Measurements from ENCODE around the gene NTM.

Gene NTM

GRCh38 chr11:131626788-131627187, 256.4 kb downstream of the NTM start:
- Histone ChIP-seq H3K4me1 (ENCODE audit: insufficient read depth, low read length) (no peaks in the 10 kb centered on the region), H3K36me3 (ENCODE audit: insufficient read depth, low read length) (no peaks in the 10 kb centered on the region), H2AFZ (ENCODE audit: low read depth, low read length) (no peak overlapping the region), H3K4me3 (ENCODE audit: low read length) (no peak overlapping the region), H3K27me3 (ENCODE audit: insufficient read depth, low read length) (no peaks in the 10 kb centered on the region), H3K9me3 (ENCODE audit: low read length) (no peaks in the 10 kb centered on the region)

GRCh38 chr11:131628739-131629138, 258.3 kb downstream of the NTM start:
- Histone ChIP-seq H2AFZ (ENCODE audit: low read depth, low read length) (no peak overlapping the region), H3K4me3 (ENCODE audit: low read length) (no peak overlapping the region), H3K4me1 (ENCODE audit: insufficient read depth, low read length) (no peaks in the 10 kb centered on the region), H3K27me3 (ENCODE audit: insufficient read depth, low read length) (no peaks in the 10 kb centered on the region), H3K9me3 (ENCODE audit: low read length) (no peaks in the 10 kb centered on the region), H3K36me3 (ENCODE audit: insufficient read depth, low read length) (no peaks in the 10 kb centered on the region)

- H3K4me1 ChIP-seq (ENCODE audit: insufficient read depth, low read length) = no peaks in the 10 kb centered on the region
- H3K27me3 ChIP-seq (ENCODE audit: insufficient read depth, low read length) = no peaks in the 10 kb centered on the region
- no peaks in the 10 kb centered on the region for H3K36me3 ChIP-seq (ENCODE audit: insufficient read depth, low read length)
- no peak overlapping the region for H2AFZ ChIP-seq (ENCODE audit: low read depth, low read length)
- H3K4me3 ChIP-seq (ENCODE audit: low read length) = no peak overlapping the region
- no peaks in the 10 kb centered on the region for H3K9me3 ChIP-seq (ENCODE audit: low read length)
These were observed 259.6 kb downstream of the NTM start for GRCh38 chr11:131629925-131630540.

DNA sequence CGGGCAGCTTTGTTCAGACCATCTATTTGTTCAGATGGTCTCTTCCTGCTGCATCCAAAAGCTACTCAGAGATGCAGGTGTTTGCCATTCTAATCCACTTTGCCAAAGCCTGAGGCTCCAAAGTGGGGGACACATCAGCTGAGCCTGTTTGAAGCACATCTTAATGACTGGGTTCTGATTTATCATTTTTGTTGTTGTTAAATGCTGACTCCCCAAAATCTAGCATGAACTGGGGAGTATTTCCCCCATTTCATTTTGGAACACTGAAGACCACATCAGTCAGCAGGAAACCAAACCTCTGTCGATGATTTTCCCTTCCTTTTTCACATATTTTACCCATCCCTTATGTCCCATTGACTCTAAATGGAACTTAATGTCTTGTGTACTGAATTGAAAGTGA, 262.6 kb downstream of the NTM start:
- Histone ChIP-seq H3K4me3 (ENCODE audit: low read length) (no peak overlapping the region), H3K36me3 (ENCODE audit: insufficient read depth, low read length) (no peaks in the 10 kb centered on the region), H3K9me3 (ENCODE audit: low read length) (no peaks in the 10 kb centered on the region), H2AFZ (ENCODE audit: low read depth, low read length) (no peak overlapping the region), H3K4me1 (ENCODE audit: insufficient read depth, low read length) (no peaks in the 10 kb centered on the region), H3K27me3 (ENCODE audit: insufficient read depth, low read length) (no peaks in the 10 kb centered on the region)

DNA sequence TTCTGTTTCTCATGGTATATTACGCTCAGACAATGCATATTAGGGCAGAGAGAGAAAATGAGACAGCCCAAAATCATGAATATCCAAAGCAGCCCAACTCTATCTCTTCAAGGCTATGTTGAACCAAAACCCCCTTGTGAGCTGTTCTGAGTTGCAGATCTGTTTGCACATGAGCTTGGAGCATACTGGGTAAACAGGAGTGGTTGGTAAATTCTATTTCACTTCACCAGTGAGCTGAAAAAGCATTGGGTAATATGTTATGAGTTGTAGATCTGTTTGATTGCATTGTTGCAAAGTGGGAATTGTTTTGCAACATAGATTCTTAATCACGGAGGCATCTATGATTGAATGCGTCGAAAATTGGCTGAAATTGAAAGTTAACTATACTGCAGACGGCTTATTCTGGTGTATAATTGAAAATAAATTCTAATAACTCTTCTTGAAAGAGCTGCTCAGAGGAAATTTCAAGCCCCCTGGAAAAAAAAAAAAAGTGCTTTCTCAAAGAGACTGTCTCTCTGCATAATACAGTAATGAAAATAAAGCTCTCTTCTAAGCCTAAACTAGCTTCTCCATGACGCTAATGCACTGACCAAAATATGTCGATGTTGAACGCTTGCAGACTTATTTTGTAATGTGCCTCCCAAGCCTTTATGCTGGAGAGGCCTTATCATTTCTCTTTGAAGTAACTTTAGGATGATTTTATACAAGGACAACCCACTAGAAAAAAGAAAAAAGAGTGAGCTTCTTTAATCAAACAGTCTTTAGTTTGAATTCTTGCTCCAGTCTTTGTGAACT, 263.7 kb downstream of the NTM start:
- Histone ChIP-seq H3K36me3 (ENCODE audit: insufficient read depth, low read length) (no peaks in the 10 kb centered on the region), H3K4me3 (ENCODE audit: low read length) (no peak overlapping the region), H2AFZ (ENCODE audit: low read depth, low read length) (no peak overlapping the region), H3K27me3 (ENCODE audit: insufficient read depth, low read length) (no peaks in the 10 kb centered on the region), H3K4me1 (ENCODE audit: insufficient read depth, low read length) (no peaks in the 10 kb centered on the region), H3K9me3 (ENCODE audit: low read length) (no peaks in the 10 kb centered on the region)

- Histone ChIP-seq H3K4me1 (ENCODE audit: insufficient read depth, low read length) (no peaks in the 10 kb centered on the region), H3K4me3 (ENCODE audit: low read length) (no peak overlapping the region), H2AFZ (ENCODE audit: low read depth, low read length) (no peak overlapping the region), H3K27me3 (ENCODE audit: insufficient read depth, low read length) (no peaks in the 10 kb centered on the region), H3K36me3 (ENCODE audit: insufficient read depth, low read length) (no peaks in the 10 kb centered on the region), H3K9me3 (ENCODE audit: low read length) (no peaks in the 10 kb centered on the region)
These were observed 267.2 kb downstream of the NTM start for GRCh38 chr11:131637469-131638175.

DNA sequence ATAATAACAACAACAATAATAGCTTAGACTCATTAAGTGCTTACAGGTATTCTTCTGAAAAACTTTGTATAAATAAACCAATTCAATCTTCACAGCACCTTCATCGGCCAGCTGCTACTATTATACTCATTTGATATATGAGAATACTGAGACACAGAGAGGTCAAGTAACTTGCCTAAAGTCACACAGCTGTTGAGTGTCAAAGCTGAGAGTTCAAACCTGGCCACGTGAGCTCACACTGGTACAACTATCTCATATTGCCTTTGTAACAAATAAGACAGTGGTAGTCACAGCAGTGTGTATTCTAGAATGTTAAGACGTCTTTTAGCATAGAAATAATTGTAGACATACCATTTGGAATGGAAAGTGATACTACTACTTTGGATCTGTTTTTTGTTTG, 268.5 kb downstream of the NTM start:
- Histone ChIP-seq H3K9me3 (ENCODE audit: low read length) (no peaks in the 10 kb centered on the region), H3K36me3 (ENCODE audit: insufficient read depth, low read length) (no peaks in the 10 kb centered on the region), H2AFZ (ENCODE audit: low read depth, low read length) (no peak overlapping the region), H3K4me1 (ENCODE audit: insufficient read depth, low read length) (no peaks in the 10 kb centered on the region), H3K4me3 (ENCODE audit: low read length) (no peak overlapping the region), H3K27me3 (ENCODE audit: insufficient read depth, low read length) (no peaks in the 10 kb centered on the region)

- Histone ChIP-seq H2AFZ (ENCODE audit: low read depth, low read length) (no peak overlapping the region), H3K9me3 (ENCODE audit: low read length) (no peaks in the 10 kb centered on the region), H3K4me3 (ENCODE audit: low read length) (no peak overlapping the region)
These were observed 269.9 kb downstream of the NTM start for GRCh38 chr11:131640320-131640719.

GRCh38 chr11:131642756-131643531, 272.5 kb downstream of the NTM start:
- no peaks in the 10 kb centered on the region for H3K4me1 ChIP-seq (ENCODE audit: insufficient read depth, low read length)
- no peaks in the 10 kb centered on the region for H3K27me3 ChIP-seq (ENCODE audit: insufficient read depth, low read length)
- no peaks in the 10 kb centered on the region for H3K9me3 ChIP-seq (ENCODE audit: low read length)
- no peaks in the 10 kb centered on the region for H3K36me3 ChIP-seq (ENCODE audit: insufficient read depth, low read length)
- no peak overlapping the region for H3K4me3 ChIP-seq (ENCODE audit: low read length)
- H2AFZ ChIP-seq (ENCODE audit: low read depth, low read length) = no peak overlapping the region

More at GRCh38 chr11:131640320-131640719, 269.9 kb downstream of the NTM start:
- H3K4me1 ChIP-seq (ENCODE audit: insufficient read depth, low read length) = no peaks in the 10 kb centered on the region
- H3K27me3 ChIP-seq (ENCODE audit: insufficient read depth, low read length) = no peaks in the 10 kb centered on the region
- H3K36me3 ChIP-seq (ENCODE audit: insufficient read depth, low read length) = no peaks in the 10 kb centered on the region

DNA sequence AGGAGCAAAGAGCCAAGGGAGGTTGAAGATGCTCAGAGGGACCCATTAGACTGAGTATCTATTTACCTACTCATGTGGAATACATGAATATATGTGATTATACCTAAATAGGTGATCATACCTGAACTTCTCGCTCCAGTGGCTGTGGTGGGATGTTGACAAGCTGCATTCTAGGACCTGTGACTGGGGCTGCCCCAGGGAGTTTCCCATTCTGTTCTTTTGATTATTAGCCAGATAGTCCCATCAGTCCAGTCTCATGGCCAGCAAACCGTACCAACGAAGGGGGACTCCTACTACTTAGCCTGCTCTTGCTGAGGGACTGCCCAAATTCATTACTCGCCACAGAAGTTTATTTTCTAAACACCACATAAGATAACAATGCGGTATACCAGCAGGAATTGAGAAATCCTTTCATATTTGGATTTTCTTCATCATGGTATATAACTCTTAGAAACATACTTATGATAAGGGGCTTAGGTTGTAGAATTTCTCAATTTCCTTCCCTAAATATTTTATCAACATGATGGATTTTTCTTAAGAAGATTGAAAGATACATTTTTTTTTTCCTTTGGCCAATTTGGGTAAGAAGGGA, 273.9 kb downstream of the NTM start:
- no peaks in the 10 kb centered on the region for H3K36me3 ChIP-seq (ENCODE audit: insufficient read depth, low read length)
- H3K27me3 ChIP-seq (ENCODE audit: insufficient read depth, low read length) = no peaks in the 10 kb centered on the region
- H3K4me1 ChIP-seq (ENCODE audit: insufficient read depth, low read length) = no peaks in the 10 kb centered on the region
- no peaks in the 10 kb centered on the region for H3K9me3 ChIP-seq (ENCODE audit: low read length)
- no peak overlapping the region for H3K4me3 ChIP-seq (ENCODE audit: low read length)
- no peak overlapping the region for H2AFZ ChIP-seq (ENCODE audit: low read depth, low read length)

- H3K36me3 ChIP-seq (ENCODE audit: insufficient read depth, low read length) = no peaks in the 10 kb centered on the region
- no peaks in the 10 kb centered on the region for H3K9me3 ChIP-seq (ENCODE audit: low read length)
- H3K4me3 ChIP-seq (ENCODE audit: low read length) = no peak overlapping the region
- H3K27me3 ChIP-seq (ENCODE audit: insufficient read depth, low read length) = no peaks in the 10 kb centered on the region
- H2AFZ ChIP-seq (ENCODE audit: low read depth, low read length) = no peak overlapping the region
- H3K4me1 ChIP-seq (ENCODE audit: insufficient read depth, low read length) = no peaks in the 10 kb centered on the region
These were observed 274.8 kb downstream of the NTM start for GRCh38 chr11:131645237-131645636.

GRCh38 chr11:131649856-131650255, 279.4 kb downstream of the NTM start:
- no peaks in the 10 kb centered on the region for H3K9me3 ChIP-seq (ENCODE audit: low read length)
- H3K4me3 ChIP-seq (ENCODE audit: low read length) = no peak overlapping the region
- no peaks in the 10 kb centered on the region for H3K27me3 ChIP-seq (ENCODE audit: insufficient read depth, low read length)
- H2AFZ ChIP-seq (ENCODE audit: low read depth, low read length) = no peak overlapping the region
- H3K4me1 ChIP-seq (ENCODE audit: insufficient read depth, low read length) = no peaks in the 10 kb centered on the region
- no peaks in the 10 kb centered on the region for H3K36me3 ChIP-seq (ENCODE audit: insufficient read depth, low read length)

Measured in neuron (in vitro differentiated cells).